ENCODE measurements around the gene JTB. TPM values are rescaled to one million over a fixed set of nuclear protein-coding genes. Genes with fewer than 3 reads are reported as not detected.

Gene JTB
- total RNA-seq, 4 donors from 2014 or later = 157 to 309 (median 259) TPM

DNA sequence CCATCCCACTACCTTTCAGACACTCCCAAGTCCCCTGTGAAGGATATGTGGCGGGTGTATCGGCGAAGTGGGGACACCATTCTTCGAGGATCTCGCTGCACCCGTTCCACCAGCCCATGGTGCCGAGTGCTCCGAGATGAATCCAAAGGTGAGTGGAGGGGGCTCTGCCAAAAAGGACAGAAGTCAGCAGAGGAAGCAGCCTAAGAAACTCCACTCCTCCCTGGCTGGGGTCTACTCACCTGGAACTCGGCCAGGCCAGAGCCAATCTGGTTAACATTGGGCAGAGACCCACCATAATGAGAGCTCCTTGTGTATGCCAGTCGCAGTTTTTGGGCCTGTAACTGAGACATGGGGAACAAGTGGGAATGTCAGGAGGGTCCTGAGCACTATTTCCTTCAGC is 22.6 kb downstream of the JTB start:
- TF ChIP-seq, protein P1, sequence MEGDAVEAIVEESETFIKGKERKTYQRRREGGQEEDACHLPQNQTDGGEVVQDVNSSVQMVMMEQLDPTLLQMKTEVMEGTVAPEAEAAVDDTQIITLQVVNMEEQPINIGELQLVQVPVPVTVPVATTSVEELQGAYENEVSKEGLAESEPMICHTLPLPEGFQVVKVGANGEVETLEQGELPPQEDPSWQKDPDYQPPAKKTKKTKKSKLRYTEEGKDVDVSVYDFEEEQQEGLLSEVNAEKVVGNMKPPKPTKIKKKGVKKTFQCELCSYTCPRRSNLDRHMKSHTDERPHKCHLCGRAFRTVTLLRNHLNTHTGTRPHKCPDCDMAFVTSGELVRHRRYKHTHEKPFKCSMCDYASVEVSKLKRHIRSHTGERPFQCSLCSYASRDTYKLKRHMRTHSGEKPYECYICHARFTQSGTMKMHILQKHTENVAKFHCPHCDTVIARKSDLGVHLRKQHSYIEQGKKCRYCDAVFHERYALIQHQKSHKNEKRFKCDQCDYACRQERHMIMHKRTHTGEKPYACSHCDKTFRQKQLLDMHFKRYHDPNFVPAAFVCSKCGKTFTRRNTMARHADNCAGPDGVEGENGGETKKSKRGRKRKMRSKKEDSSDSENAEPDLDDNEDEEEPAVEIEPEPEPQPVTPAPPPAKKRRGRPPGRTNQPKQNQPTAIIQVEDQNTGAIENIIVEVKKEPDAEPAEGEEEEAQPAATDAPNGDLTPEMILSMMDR (IDR thresholded peaks at IDR 0.05 in 4 of 5, conservative IDR thresholded peaks at IDR 0.05 in 1 of 5) = no peak
- no peak for TF ChIP-seq POLR2A (IDR thresholded peaks at IDR 0.05)
- DNase-seq (no peak), ATAC-seq (no peak)
- H3K27ac ChIP-seq = peak overlapping the region in 1 of 4 donors; percentile 14
- intact Hi-C loops (cut with DNase I; ENCODE audit: low total_unique reads) = no loop called here
- in situ Hi-C loops (cut with MboI; ENCODE audit: low sequenced_read_pairs in 4 of 4) = no loop called here
- H3K4me3 ChIP-seq = no peak overlapping the region
- no peaks in the 10 kb centered on the region for H3K9me3 ChIP-seq
- peaks cover 0 to 37% of the 10 kb centered on the region in 2 donors for H3K36me3 ChIP-seq
- H3K4me1 ChIP-seq = peaks cover 41 to 42% of the 10 kb centered on the region in 2 donors
- H3K27me3 ChIP-seq = no peaks in the 10 kb centered on the region

- in situ Hi-C loops (cut with MboI; ENCODE audit: low sequenced_read_pairs in 4 of 4) = no loop called here
- TF ChIP-seq, protein P1 (IDR thresholded peaks at IDR 0.05 in 4 of 5, conservative IDR thresholded peaks at IDR 0.05 in 1 of 5) = no peak
- no peak for TF ChIP-seq POLR2A (IDR thresholded peaks at IDR 0.05)
Measured at GRCh38 chr1:153953859-153954365, 23.6 kb downstream of the JTB start.

GRCh38 chr1:153951801-153952200 is 25.7 kb downstream of the JTB start:
- in situ Hi-C loops (cut with MboI; ENCODE audit: low sequenced_read_pairs in 4 of 4) (no loop called here), intact Hi-C loops (cut with DNase I; ENCODE audit: low total_unique reads) (no loop called here)
- H3K36me3 ChIP-seq = peaks cover 0 to 60% of the 10 kb centered on the region in 2 donors

More at GRCh38 chr1:153953859-153954365, 23.6 kb downstream of the JTB start:
- H3K4me3 ChIP-seq = no peak overlapping the region
- H3K9me3 ChIP-seq = no peaks in the 10 kb centered on the region
- no peak for DNase-seq
- peak overlapping the region in 2 of 4 donors; percentile 14 to 27 for H3K27ac ChIP-seq
- no peak for ATAC-seq
- H3K27me3 ChIP-seq = no peaks in the 10 kb centered on the region
- intact Hi-C loops (cut with DNase I; ENCODE audit: low total_unique reads) = no loop called here
- peaks cover 32 to 34% of the 10 kb centered on the region in 2 donors for H3K4me1 ChIP-seq
- peaks cover 0 to 46% of the 10 kb centered on the region in 2 donors for H3K36me3 ChIP-seq

DNA sequence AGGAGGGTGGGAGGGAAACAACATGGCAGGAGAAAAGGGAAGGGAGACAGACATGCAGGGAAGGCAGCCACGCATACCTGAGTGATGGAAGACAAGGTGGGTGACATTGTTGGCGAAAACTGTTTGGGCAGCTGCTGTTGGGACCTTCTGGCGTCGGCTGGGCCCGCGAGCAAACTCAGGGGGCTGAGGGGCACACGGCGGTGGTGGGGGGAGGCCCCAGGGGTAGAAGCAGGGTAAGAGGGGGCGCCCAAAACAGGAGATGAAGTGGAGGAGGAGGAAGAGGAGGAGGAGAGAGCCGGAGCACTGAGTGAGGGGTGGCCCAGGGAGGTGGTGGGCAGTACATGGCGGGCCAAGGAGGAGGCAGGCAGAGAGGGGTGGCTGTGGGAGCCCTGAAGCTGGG is 26.3 kb downstream of the JTB start:
- Histone ChIP-seq H3K27me3 (no peaks in the 10 kb centered on the region), H3K36me3 (peaks cover 0 to 60% of the 10 kb centered on the region in 2 donors), H3K4me3 (no peak overlapping the region), H3K9me3 (no peaks in the 10 kb centered on the region), H3K4me1 (peaks cover 20 to 22% of the 10 kb centered on the region in 2 donors), H3K27ac (no peak overlapping the region)
- no peak for DNase-seq
- intact Hi-C loops (cut with DNase I; ENCODE audit: low total_unique reads) = no loop called here
- in situ Hi-C loops (cut with MboI; ENCODE audit: low sequenced_read_pairs in 4 of 4) = no loop called here
- no peak for TF ChIP-seq POLR2A (IDR thresholded peaks at IDR 0.05)
- TF ChIP-seq, protein P1 (IDR thresholded peaks at IDR 0.05 in 4 of 5, conservative IDR thresholded peaks at IDR 0.05 in 1 of 5) = no peak
- ATAC-seq = no peak

More at GRCh38 chr1:153951801-153952200, 25.7 kb downstream of the JTB start:
- DNase-seq = no peak
- Histone ChIP-seq H3K4me3 (no peak overlapping the region), H3K27ac (no peak overlapping the region), H3K9me3 (no peaks in the 10 kb centered on the region), H3K4me1 (peaks cover 24 to 26% of the 10 kb centered on the region in 2 donors), H3K27me3 (no peaks in the 10 kb centered on the region)
- ATAC-seq = no peak
- TF ChIP-seq, protein P1 (IDR thresholded peaks at IDR 0.05 in 4 of 5, conservative IDR thresholded peaks at IDR 0.05 in 1 of 5) = no peak
- no peak for TF ChIP-seq POLR2A (IDR thresholded peaks at IDR 0.05)

Measured in gastrocnemius medialis (tissue), 4 donors.